Measurements from ENCODE around the gene KIF25.

Gene KIF25

DNA sequence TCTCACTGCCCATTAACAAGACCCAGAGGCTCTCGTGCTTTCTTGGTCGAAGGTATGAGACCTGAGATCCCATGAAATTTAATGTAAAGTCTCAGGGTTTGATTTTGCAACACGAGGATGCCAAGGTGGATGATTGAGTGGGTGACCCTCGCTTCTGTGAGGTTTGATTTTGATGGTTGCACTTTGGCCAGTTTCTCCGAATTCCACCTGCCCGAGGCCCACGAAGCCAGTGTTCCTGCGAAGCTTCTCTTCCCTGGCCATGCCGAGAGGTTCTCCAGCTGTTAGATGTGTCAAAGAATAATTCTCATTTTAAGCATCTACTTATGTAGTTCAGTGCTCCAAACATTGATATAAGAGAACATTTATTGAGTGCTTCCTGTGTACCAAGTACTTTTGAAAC is at the start of gene KIF25:
Gene KIF25, plus strand, starts transcription at position 30 of the 400 bp plus-strand sequence. CDS start 31,915 bp downstream, outside the sequence.
- no peak for DNase-seq

DNA sequence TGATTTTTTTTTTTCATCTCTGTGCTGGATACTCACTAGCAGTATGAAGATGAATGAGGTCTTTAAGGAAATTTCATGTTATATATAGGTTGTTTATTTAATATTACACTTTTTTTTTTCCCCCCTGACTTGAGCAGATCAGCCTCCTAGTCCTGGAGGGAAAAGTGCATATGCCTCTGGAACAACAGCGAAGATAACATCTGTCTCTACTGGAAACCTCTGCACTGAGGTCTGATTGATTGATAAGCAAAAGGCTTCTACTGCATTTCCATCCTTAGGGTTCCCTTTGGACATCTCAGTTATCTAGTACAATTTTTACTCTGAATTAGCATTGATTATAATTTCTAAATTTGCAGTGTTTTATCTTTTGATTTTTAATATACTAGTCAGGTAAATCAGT is 49.8 kb upstream of the KIF25 start:
- no peak for DNase-seq

- no peak for DNase-seq
Measured at GRCh38 chr6:167948716-167949115, 48.8 kb upstream of the KIF25 start.

DNA sequence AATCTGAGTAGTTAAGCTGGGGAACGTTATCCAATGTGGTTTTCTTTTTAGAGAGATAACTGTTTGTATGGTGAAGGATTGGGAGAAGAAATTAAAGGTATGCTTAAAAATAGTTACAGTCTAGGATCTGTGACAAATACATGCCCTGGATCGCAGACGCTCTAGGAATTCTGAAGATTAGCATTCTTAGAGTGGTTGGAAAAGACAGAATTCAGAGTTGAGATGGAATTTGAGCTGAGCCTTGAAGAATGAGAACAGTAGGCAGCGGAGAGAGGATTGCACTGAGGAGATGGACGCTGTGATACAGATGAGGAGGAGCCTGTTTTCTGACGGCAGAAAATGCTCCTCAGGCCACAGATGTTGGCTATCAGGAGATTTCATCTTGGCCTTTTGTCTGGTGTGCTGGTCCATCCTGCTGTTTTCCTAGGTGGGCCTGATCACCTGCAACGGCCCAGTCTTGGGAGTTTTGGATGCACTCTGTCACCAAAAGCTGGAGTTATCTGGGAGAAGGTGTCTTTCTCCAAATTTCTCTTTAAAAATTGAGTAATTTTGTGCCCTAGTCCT is 48.3 kb upstream of the KIF25 start:
- no peak for DNase-seq

GRCh38 chr6:167951781-167952511 is 45.5 kb upstream of the KIF25 start:
- peak in 1 of 2 experiments; percentile 5 for DNase-seq

- DNase-seq, result no peak
Measured at GRCh38 chr6:167952512-167952859, 45.0 kb upstream of the KIF25 start.

DNA sequence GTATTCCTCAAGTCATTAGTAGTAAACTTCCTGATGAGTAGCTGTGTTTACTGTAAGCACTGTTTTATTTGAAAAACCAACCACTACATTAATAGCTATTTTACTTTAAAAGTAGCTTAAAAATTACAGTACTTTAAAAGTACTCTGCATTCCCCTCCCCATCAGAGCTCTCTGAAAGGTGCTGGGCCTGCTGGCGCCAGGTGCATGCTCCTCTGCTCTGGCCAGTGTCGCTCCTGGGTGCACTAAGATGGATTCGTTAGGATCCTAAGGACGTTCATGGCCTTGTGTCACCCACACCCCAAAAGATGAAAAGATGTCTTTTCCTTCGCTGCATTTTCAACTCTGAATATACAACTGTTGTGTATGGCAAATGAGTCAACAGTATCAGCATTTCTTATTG is 43.9 kb upstream of the KIF25 start:
- DNase-seq, result no peak

GRCh38 chr6:167954151-167954550 is 43.3 kb upstream of the KIF25 start:
- DNase-seq, result no peak

DNA sequence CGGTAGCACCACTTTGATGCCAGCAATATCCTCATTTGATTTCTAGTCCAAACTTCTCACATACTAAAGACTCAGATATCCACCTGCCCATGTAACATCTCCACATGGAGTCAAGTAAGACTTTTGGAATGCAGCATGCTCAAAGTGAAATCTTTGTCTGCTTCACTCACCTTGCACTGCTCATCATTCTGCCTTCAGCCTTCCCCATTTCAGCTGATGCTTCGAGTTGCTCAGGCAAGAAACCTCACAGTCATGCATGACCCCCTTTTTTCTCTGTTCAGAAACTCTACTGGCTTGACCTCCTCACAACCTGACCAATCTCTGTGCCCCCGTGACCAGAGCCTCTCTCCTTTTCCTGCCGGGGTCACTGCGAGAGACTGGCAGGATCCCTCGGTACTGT is 41.0 kb upstream of the KIF25 start:
- DNase-seq, result no peak

DNA sequence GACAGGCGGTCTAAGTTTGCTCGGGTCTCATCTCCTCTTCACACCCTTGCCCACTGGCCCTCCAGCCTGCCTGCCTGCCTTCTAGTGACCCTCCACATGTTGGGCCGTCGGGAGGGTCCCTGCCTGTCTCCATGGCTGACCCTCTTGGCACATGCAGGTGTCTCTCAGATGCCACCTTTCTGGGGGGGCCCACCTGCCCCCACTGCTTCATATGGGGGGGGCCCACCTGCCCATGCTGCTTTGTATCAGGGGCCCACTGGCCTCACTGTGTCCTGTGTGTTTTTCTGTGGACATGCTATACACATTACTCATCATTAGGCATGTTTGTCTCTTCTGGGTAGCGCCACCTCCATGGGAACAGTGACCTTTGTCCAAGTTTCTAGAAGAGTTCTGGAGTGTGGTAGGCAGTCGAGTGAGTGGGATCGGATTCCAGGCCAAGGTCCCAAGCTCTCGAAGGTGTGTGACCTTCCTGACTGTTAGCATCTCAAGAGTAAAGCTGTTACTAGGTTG is 40.4 kb upstream of the KIF25 start:
- DNase-seq, result no peak

DNA sequence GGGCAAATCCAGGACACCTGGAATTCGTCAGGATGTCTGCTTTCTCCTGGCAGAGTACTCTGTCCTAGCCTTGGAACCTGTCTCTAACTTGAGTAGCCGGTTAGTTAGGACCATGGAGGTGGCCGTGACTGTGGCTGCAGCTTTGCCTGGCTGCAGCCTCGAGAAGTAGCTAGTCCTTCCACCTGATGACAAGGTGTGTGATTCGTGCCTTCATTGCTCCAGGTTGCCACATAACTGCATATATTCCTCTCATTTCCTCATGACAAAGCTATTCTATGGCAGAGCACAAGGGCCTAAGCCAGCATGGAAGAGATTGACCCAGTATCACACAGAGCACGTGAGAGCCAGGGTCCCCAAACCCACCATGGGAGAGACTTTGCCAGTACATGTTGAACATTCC is 39.8 kb upstream of the KIF25 start:
- no peak for DNase-seq

DNA sequence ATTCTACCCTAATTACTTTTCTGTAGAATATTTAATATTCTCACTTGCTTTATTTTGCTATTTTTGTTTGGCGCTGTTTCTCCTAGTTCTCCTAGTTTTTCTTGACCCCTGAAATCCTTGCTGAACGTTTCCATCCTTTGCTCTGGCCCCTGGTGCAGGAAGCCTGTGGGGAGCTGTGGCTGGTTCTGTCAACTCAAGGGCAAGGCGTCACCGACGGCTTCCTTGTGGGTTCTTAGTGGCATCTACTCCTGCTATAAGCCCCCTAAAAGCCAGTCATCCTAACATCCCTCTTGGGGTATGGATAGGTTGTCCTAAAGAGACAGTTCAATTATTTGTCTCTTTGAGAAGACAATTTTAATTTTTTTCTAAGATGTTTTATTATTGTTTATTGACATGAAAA is 36.9 kb upstream of the KIF25 start:
- DNase-seq, result no peak

GRCh38 chr6:167962711-167963110 is 34.8 kb upstream of the KIF25 start:
- DNase-seq, result no peak

DNA sequence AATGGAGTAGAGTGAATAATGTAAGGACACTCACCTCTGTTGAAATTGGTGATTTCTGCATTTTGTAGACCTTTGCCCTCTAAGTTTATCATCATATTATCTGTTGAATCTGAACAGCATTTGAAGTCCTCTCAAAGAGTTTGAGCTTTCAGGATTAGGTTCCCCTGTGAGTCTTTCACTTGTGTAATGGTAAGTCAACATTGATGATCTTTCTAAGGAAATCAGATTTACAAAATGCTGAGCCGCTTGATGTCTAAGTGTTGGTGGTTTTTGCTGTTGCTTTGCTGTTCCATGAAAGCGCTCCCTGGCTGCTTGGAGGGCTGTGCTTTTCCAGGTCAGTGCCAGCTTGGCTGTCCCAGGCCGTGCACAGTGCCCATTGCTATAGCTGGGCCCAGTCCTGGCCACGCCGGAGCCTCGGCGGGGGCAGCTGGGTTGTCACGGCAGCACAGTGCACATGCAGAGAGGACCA is 33.8 kb upstream of the KIF25 start:
- no peak for DNase-seq

GRCh38 chr6:167965592-167966539 is 31.6 kb upstream of the KIF25 start:
- DNase-seq, result no peak

- no peak for DNase-seq
Measured at GRCh38 chr6:167966540-167966905, 30.9 kb upstream of the KIF25 start.

GRCh38 chr6:167968091-167968490 is 29.4 kb upstream of the KIF25 start:
- DNase-seq, result peak in 1 of 2 experiments; percentile 18

GRCh38 chr6:167970230-167970629 is 27.2 kb upstream of the KIF25 start:
- no peak for DNase-seq

- no peak for DNase-seq
Measured at GRCh38 chr6:167972193-167972592, 25.3 kb upstream of the KIF25 start.

DNA sequence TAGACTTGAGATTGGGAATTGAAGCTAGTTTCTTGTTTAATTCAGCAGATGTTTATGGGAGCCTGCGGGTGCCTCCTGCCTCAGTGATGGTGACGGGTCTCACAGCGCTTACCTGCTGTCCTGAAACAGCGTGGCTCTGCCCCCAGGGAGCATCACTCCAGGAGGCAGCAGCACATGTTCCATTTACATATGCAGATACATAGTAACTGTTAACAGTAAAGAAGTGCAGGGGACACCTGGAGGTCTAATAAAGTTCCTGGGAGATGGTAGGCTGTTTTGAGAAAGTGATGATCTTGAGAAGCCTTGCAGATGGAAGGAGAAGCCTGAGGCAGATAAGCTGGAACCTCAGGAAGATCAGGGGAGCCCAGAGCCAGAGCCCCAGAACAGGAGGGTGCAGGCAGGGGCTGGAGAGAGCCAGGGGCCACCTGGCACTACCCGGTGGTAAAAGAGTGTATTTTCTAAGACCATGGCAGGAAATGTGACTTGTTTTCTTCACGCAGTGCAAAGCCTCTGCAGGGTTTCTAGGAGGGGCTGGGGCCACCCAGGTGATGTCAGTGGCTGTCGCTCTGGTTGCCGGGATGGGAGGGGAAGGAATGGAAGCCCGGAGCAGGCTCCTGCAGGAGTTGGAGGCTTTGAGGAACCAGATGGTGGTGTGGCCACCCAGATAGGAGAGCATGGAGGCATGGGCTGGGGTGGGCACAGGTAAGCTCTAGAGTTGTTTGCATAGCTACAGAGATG is 24.2 kb upstream of the KIF25 start:
- no peak for DNase-seq

DNA sequence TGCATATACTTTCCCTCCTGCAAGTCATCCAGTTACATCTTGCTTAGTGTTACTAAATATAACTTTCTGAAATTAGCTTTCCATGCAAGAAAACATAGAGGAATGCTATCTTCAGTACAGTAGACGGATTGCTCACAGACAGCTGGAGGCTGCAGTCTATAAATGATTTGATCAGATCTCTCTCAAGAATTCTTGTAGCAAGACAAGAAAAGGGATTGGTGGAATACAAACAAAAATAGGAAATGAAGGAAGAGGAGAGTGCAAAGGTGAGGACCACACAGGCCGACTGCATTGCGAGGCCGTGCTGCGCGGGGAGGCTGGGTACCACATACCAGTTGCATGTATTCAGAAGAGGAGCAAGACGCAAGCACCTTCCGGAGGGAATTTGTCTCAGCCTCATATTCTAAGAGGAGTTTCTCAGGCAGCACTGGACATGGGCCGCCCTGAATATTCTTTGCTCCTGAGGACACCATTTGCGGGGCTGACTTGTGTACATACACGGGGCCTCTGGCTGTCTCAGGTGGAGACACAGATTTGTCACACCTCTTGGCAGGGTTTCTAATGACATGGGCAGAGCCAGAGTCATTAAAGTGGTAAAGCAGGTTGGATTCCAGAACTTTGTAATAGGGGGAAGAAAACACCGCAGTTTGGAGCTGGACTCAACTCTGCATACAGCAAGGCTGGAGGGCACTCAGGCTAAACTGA is 22.7 kb upstream of the KIF25 start:
- DNase-seq, result no peak

DNA sequence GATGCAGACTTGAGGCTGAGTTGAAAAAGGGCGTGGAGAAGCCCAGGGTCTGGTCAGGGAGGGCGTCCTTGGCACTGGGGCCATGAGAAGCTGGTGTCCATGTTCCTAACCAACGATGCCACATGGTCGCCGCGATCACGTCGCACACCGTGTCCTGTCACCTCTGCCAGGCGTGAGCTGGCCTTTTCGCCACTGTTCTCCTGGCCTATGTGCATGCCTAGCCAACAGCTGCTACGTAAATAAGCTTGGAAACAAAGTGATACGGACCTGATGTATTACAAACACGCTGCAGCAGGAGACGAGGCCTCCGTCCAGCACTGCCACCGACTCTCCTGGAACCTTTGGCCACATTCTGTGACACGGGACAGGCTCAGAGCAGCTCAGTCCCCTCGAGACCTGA is 22.0 kb upstream of the KIF25 start:
- no peak for DNase-seq
